ENCODE measurements around the gene NUAK1. TPM values are rescaled to one million over a fixed set of nuclear protein-coding genes. Genes with fewer than 3 reads are reported as not detected.

The NUAK1 gene
- total RNA-seq, 1 experiment from 2014 or later = 10.1 TPM

DNA sequence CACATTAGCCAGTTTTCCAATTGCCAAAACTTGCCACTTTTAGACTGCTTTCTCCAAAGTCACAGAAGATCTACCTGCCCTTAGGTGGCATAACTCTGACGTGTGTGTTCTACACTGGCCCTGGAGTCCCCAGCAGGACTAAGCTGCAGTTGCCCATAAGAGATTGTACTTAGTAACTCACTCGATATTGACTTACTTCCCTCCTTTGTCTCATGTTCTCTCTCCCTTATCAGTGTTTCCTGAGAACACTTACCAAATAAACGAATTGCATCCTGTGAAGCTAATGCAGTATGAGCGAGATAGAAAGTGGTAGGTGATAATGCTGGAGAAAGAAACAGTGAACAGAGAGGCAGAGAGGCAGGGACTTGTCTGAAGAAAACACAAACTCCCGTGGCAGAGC lies 117.2 kb downstream of the NUAK1 start:
- H2BK20ac ChIP-seq (ENCODE audit: low read depth, low read length, poor library complexity, severe bottlenecking) = no peak overlapping the region
- H4K5ac ChIP-seq (ENCODE audit: insufficient read length, low read depth, low read length) = no peak overlapping the region
- H3K9ac ChIP-seq (ENCODE audit: extremely low read depth, insufficient read length, low read length) = no peak overlapping the region
- H2AK5ac ChIP-seq (ENCODE audit: insufficient read length, low read length) = no peak overlapping the region
- no peak overlapping the region for H2BK120ac ChIP-seq (ENCODE audit: low read depth, low read length, poor library complexity, severe bottlenecking)
- no peak overlapping the region for H2AFZ ChIP-seq (ENCODE audit: low read length)
- H2BK15ac ChIP-seq (ENCODE audit: low read depth, low read length) = no peak overlapping the region
- no CpG with 5 or more reads among the region's 5 CpGs for WGBS (ENCODE audit: extremely low coverage, insufficient read length, low lambda C conversion rate)
- Mint-ChIP-seq H3K36me3 (ENCODE audit: insufficient read depth in 1 of 3, low read depth in 3 of 3) (peaks cover 10 to 29% (median 22%) of the 10 kb centered on the region in 3 experiments), H3K9me3 (peaks cover 25 to 29% of the 10 kb centered on the region in 2 experiments), H3K27me3 (ENCODE audit: low read depth) (no peaks in the 10 kb centered on the region; the same call in 1 of the 2 replicates), H3K4me1 (peaks cover under 1 to 3% of the 10 kb centered on the region in 2 experiments; a peak in 2 of 4 replicates), H3K27ac (no peak overlapping the region), H3K4me3 (no peak overlapping the region)
- H4K20me1 ChIP-seq (ENCODE audit: control insufficient read depth, insufficient read depth, insufficient read length) = no peaks in the 10 kb centered on the region
- peaks cover 18% of the 10 kb centered on the region for H3K9me3 ChIP-seq (ENCODE audit: control insufficient read depth, low read depth, low read length)
- no peak overlapping the region for H3K27ac ChIP-seq (ENCODE audit: insufficient read length, low read depth, low read length)
- H4K8ac ChIP-seq (replicated peaks; ENCODE audit: insufficient read length, low read depth, low read length) = no peak overlapping the region
- no peaks in the 10 kb centered on the region for H3K27me3 ChIP-seq (ENCODE audit: insufficient read depth, low read length)
- TF ChIP-seq, protein P1, sequence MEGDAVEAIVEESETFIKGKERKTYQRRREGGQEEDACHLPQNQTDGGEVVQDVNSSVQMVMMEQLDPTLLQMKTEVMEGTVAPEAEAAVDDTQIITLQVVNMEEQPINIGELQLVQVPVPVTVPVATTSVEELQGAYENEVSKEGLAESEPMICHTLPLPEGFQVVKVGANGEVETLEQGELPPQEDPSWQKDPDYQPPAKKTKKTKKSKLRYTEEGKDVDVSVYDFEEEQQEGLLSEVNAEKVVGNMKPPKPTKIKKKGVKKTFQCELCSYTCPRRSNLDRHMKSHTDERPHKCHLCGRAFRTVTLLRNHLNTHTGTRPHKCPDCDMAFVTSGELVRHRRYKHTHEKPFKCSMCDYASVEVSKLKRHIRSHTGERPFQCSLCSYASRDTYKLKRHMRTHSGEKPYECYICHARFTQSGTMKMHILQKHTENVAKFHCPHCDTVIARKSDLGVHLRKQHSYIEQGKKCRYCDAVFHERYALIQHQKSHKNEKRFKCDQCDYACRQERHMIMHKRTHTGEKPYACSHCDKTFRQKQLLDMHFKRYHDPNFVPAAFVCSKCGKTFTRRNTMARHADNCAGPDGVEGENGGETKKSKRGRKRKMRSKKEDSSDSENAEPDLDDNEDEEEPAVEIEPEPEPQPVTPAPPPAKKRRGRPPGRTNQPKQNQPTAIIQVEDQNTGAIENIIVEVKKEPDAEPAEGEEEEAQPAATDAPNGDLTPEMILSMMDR (conservative IDR thresholded peaks at IDR 0.05) = no peak
- H3K14ac ChIP-seq (ENCODE audit: insufficient read depth, low read length) = no peak overlapping the region
- no peak overlapping the region for H3K23ac ChIP-seq (ENCODE audit: insufficient read length, low read depth, low read length)
- H3K79me1 ChIP-seq (ENCODE audit: insufficient read depth, low read depth, low read length, poor library complexity, severe bottlenecking) = no peaks in the 10 kb centered on the region
- no peak overlapping the region for H2BK12ac ChIP-seq (ENCODE audit: insufficient read length, low read depth, low read length)
- H2BK5ac ChIP-seq (ENCODE audit: insufficient read length, low read length) = no peak overlapping the region
- H3K23me2 ChIP-seq (ENCODE audit: insufficient read length, low read depth, low read length, poor library complexity, severe bottlenecking) = no peaks in the 10 kb centered on the region
- no peak for DNase-seq
- no peak overlapping the region for H3K4ac ChIP-seq (ENCODE audit: low read depth, low read length)
- H3K56ac ChIP-seq (ENCODE audit: insufficient read length, low read depth, low read length) = no peak overlapping the region
- H4K91ac ChIP-seq (ENCODE audit: insufficient read length, low read depth, low read length) = no peak overlapping the region
- H3K79me2 ChIP-seq (ENCODE audit: insufficient read depth, low read length) = no peaks in the 10 kb centered on the region
- no peak overlapping the region for H3K4me2 ChIP-seq (ENCODE audit: insufficient read depth, insufficient read length, low read length)
- H3K18ac ChIP-seq (ENCODE audit: insufficient read length, low read depth, low read length) = no peak overlapping the region
- H3T11ph ChIP-seq (ENCODE audit: low read length) = no peak overlapping the region
- H3K4me1 ChIP-seq (ENCODE audit: insufficient read depth, low read length) = no peaks in the 10 kb centered on the region

Measured in H9 (cell line).